ENCODE data around the gene RADIL.

The RADIL gene

DNA sequence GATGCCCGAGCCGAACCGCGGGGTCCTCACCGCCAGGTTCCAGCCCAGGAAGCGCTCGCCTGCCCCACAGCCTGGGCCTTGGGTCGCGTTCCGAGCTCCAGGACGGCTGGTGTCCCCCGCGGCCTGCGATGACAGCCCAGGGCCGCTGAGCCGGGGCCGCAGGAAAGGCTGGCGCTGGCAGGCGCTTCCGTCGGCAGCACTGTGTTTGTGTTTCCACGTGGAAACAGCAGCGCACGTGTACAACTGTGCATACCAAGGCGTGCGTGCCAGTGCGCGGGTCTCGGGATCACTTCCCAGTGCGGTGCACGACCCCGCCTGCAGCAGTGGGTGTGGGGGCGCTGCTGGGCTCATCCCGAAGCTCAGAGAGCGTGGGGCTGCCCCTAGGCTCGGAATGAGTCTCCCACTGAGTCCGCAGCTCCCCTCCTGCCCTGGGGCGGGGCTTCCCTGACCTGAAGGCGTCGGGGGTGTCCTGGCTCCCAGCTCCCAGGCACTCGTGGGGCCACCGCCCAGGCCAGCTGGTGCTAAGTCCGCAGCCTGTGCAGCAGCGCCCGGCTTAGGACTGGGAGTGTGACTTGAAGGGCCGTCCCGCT lies 90.9 kb downstream of the RADIL start:
- peak; percentile 38 for DNase-seq (ENCODE audit: low read depth)

DNA sequence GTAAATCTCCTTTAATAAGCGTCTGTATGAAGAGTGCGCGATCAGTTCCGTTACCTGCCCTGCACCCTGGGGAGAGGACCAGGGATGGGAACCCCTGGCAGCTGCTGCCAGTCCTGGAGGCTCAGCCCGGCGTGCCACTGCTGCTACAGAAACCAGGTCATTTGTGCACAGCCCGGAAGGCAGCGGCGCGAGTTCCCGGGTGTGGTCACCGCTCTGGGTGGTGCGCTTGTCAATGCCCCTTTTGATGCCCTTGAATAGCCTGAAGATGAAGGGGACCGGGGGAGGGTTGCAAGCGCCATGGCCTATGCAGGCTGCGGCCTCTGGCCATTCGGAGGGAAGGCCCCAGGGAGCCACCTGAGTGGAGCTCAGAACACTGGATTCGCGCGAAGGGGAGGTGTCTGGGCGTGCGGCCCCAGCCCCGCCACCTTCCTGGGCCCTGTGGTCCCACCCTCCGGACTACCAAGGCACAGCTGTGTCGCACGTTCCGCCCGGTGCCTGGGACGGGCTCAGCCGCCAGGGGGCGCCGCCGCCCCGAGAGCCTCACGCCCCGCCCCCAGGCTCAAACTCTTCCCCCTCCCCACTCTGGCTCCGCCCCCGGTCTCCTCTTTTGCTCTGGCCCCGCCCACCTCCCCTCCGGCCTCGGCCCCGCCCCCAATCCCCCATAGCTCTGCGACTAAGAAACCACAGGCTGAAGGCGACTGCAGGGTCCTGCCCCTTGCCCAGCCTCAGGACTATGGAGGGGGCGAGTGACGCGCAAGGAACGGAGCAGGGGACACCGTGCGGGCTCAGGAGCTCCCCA lies 91.6 kb downstream of the RADIL start:
- peak; percentile 54 for DNase-seq (ENCODE audit: low read depth)

DNA sequence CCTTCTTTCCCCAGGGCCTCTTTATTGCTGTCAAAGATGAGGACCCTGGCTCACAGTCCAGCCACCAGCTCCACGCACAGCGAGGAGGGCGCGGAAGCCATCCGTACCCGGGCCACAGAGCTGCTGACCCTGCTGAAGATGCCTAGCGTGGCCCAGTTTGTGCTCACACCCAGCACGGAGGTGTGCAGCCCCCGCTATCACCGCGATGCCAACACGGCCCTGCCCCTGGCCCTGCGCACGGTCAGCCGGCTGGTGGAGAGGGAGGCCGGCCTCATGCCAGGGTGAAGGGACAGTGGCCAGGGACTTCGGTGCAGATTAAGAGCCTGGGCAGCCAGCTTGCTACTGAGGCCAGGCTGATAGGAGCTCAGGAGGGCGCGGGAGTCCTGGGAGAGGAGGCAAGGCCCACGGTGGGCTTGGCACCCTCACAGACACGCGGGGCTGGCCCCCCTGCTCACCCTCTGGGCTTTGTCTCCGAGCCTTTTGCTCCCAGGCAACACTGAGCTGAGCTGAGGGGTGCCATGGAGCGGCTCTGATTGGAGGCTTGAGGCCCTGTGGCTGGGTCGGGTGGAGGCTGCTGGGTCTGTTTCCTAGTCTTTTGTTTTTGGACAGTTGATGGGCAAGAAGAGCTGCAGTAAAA lies 92.3 kb downstream of the RADIL start:
- DNase-seq (ENCODE audit: low read depth), result no peak

DNA sequence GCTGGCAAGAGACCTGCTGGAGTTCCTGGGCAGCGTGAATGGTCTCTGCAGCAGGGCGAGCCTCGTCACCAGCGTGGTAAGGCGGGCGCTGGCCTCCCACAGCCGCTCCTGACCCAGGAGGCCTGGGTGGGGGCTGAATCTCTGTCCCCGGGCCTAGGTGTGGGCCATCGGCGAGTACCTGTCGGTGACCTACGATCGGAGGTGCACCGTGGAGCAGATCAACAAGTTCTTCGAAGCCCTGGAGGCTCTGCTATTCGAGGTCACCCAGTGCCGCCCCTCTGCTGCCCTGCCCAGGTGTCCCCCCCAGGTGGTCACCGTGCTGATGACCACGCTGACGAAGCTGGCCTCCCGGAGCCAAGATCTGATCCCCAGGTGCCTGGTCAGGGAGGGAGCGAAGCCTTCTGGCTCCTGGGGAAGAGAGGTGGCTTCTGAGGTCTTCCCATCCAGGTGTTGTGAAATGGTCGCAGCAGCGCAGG lies 93.0 kb downstream of the RADIL start:
- DNase-seq (ENCODE audit: low read depth), result no peak

DNA sequence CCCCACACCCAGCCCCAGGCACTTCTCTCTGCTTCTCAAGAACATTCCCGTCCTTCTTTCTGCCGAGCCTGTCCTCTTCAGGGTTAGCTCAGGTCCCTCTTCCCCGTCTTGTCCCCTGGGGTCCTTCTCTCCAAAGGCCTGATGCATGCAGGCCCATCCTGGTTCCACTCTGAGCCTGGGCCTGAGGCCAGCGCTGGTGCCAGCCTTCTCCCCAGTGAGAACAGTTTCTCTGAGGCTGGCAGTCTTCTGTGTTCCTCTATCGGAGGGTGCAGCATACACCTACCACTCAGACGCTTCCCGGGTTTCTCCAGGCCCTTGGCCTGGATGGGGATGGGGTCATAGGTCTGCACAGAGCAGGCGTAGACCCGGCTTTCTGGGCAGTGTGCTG lies 93.4 kb downstream of the RADIL start:
- DNase-seq (ENCODE audit: low read depth), result no peak

DNA sequence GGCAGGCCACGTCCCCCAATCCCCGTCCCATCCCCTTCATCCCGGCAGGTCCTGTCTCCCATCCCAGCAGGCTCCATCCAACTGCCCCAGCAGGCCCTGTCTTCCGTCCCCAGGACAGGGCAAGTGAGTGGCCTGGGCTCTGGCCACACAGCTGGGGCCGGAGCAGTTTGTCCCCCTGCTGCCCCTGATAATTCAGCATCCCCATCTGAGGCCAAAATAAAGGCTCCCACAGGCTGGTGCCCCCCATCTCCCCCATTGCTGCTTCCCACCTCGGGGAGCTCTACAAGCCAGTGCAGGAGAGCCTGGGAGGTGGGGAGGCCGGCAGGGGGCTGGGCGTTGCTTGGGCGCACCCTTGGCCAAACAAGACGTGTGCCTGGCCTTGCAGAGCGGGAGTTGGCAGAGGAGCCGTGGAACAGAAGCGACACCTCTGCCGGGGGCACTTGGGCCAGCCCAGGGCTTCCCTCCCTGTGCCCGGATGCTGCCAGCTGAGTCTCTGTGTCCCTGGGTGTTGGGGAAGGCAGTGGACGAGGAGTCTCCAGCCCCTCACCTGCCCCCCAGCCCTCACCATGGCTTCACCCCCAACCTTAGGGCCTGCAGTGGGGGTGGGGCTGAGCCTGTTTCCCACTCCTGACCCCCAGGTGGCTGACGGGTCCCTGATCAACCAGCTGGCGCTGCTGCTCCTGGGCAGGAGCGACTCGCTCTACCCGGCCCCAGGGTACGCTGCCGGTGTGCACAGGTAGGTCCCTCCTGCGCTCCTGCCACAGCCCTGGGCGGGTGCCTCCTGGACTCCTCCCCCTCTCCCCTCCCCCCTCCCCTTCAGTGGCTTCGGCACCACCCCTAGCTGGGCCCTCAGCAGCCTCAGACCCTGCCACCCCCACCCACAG lies 94.1 kb downstream of the RADIL start:
- DNase-seq (ENCODE audit: low read depth), result no peak

DNA sequence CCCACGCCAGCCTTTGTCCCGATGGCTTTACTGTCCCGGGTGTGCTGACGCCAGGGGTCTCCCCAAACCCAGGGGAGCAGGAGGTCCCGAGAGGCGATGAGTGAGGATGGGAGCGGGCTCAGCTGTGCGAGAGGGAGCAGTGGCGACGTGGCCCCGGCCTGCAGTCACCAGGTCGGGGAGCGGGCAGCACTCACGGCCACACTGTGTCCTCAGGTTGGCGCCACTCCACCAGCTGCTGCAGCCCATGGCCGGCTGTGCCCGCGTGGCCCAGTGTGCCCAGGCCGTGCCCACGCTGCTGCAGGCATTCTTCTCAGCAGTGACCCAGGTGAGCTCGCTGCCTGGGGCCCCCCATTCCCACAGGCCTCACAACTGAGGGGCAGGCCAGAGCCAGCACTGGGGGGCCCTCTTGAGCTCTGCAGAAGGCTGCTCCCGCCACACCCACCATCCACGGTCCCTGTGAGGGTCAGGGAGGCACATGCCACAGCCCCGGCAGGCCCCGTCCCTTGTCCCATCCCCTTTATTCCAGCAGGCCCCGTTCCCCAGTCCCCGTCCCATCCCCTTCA lies 94.8 kb downstream of the RADIL start:
- DNase-seq (ENCODE audit: low read depth), result no peak

DNA sequence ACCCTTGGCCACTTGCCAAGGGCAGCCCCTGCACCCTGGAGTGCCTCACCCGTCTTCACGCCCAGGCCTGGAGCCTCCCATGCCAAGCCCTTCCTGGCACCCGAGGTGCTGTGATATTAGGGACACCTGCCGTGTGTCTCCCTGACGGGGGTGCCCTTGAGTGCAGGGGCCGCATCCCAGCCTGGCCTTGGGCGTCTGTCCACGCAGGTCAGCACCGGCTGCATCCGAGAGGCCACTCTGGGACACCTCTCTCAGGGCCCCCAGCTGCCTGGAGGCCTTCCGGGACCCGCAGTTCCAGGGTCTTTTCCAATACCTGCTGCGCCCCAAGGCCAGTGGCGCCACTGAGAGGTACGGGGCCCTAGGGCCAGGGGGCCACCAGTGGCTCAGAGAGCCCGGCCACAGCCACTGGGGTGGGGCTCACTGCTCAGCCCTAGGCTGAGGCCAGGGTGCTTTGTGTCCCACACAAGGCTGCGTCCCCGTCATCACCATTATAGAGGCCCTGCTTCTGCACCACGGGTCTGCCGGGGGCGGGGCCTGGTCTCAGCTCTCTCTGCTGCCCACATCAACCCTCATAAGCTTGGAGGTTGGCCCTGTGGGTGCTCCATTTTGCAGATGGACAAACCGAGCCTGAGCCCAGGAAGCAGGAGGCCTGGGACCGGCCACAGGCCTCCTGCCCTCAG lies 95.4 kb downstream of the RADIL start:
- no peak for DNase-seq (ENCODE audit: low read depth)

DNA sequence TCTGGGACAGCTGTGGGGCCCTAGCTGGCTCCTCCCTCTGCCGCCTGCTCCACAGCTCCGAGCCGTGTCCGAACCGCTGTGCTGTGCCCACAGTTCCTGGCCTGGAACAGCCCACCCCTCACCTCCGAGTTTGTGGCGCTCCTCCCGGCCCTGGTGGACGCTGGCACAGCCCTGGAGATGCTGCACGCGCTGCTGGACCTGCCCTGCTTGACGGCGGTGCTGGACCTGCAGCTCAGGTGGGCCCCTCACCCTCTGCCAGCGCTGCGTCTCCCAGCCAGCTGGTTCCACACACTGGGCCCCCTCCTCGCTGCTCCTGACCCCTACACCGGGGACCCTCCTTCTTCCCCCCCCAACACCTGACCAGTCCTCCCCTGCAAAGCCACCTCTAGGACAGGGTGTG lies 96.0 kb downstream of the RADIL start:
- no peak for DNase-seq (ENCODE audit: low read depth)

DNA sequence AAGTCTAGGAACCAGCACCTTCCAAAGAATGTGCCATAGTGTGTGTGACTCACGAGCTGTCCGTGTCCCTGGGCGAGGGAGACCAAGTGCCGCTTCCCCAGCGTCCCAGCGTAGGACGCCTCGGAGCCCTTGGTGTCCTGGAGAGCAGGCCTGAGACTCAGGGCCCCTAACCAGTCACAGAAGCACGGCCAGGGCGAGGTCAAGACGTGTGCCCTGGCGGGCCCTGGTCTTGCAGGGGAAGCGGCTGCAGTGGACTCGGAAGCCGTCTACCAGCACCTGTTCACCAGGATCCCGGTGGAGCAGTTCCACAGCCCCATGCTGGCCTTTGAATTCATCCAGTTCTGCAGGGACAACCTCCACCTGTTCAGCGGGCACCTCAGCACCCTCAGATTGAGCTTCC lies 97.5 kb downstream of the RADIL start:
- DNase-seq (ENCODE audit: low read depth), result no peak

DNA sequence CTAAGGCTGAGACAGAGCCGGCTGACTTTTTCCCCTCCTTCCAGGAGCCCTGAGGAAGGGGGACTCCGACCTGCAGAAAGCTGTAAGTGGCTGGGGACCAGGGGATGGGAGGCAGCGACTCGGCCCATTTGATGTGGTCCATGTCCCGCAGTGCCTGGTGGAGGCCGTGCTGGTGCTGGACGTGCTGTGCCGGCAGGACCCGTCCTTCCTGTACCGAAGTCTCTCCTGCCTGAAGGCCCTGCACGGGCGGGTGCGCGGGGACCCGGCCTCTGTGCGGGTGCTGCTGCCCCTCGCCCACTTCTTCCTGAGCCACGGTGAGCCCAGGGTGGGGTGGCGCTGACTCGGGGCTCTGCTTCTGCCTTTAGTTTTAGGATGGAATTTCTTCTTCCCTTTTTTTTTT lies 98.1 kb downstream of the RADIL start:
- no peak for DNase-seq (ENCODE audit: low read depth)

DNA sequence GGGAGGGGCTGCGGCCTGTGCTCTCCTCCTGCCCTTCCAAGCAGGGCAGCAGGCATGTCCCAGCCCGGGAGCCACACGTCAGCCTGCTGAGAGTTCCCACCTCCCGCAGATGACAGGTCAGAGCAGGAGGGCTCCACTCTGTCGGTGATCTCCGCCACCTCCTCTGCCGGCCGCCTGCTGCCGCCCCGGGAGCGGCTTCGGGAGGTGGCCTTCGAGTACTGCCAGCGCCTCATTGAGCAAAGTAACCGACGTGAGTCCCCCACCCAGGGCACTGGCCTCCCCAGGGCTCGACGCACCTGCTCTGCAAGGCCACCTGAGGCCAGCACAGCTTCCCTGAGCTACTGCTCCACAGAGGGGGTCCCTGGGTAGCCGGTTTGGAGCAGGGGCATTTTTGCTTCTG lies 98.7 kb downstream of the RADIL start:
- DNase-seq (ENCODE audit: low read depth), result no peak

DNA sequence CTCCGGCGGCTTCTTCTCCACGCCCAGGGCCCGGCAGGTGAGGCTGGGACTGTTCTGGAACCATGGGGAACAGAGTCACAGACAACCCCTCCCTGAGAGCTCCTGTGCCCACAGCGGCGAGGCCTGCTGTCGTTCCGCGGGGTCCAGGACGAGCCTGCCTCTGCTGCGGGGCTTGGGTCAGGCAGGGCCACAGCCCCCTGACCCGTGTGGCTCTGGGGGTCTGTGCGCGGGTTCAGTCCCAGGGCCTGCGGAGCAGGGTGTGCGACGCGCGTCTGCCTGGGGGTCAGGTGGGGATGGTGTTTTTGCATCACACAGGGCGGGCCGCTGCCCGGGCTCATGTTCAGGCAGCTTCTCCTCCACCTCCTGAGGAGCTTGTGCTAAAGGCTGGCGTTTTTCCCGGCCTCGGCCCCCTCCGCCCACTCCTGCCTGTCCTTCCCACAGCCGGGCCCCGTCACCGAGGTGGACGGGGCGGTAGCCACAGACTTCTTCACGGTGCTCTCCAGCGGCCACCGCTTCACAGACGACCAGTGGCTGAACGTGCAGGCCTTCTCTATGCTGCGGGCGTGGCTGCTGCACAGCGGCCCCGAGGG lies 99.7 kb downstream of the RADIL start:
- no peak for DNase-seq (ENCODE audit: low read depth)

DNA sequence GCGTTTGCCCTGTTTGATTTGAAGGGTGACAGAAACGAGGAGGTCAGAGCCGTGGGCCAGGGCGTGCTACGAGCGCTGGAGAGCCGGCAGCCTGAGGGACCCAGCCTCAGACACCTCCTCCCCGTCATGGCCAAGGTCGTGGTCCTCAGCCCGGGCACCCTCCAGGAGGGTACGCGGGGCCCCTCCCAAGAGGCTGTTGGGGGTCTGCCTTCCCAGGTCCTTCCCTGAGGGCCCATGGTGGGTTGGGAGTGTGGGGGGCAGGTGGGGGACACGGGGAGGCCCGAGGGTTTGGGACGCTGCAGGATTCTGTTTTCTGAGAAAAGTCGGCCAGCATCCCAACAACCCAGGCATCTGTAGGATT lies 100.2 kb downstream of the RADIL start:
- DNase-seq (ENCODE audit: low read depth), result no peak

DNA sequence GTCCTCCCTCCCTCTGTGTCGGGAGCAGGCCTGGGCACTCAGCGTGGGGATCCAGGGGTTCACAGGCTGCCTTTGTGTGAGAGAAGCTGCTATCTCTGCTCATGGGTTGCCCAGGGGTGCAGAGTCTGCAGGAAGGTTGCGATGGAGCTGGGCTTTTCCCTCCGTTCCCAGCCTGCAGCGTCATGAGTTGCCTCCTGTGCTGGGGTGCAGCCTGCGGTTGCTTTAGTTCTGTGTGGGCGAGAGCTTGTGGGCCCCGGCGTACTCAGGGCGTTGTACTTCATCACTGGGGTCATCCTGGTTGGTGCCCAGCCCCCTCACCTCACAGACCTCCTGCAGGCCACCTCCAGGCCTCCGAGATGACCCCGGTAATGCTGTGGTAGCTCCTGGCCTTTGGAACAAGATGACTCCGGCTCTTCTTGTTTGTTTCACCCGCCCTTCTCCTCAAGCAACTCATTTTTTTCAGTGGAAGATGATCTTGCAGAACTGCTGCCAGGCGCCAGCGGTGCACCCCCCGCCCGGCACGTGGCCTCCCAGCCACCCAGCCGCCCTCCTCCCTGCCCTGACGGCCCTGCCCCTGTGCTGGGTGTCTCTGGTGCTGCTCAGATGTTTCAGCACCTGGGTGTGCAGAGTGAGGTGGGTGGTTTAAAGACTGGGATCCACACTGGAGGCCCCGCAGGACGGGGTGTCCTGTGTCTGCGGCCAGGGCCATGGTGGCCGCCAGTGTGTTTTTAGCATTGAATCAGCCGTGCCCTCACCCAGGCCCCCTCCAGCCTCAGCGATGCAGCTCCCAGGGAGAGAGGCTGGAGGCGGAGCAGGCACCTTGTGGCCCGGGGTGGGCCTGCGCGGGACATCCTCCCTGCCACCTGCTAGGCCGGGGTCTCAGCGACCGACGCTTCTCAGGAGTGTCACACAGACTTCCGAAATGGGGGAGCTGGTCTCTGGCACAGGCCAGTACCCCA lies 100.9 kb downstream of the RADIL start:
- no peak for DNase-seq (ENCODE audit: low read depth)

DNA sequence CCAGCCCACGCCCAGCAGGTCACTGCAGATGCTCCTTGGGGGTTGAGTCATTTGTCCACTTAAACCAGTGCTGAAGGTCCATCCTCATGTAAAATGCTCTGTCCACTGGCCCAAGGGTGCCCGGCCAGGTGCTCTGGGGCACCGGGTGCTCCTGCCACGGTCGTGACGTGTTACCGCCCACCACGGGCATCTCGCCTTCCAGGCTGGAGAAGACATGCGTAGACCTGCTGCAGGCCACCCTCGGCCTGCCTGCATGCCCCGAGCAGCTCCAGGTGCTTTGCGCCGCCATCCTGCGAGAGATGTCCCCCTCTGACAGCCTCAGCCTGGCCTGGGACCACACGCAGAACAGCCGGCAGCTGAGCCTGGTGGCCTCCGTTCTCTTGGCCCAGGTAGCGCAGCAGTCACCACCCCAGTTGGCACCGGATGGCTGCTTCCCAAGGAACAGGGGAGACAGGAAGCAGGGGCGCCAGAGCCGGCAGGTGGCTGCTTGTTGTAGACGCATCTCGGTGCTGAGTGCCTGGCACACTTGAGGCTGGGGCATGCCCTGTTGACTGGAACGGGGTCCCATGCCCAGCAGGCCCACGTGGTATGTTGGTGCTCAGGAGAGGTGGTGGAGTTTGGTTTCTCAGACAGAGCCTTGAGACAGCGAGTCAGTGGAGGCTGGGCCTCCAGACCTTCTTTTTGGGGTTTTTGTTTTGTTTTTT lies 102.0 kb downstream of the RADIL start:
- DNase-seq (ENCODE audit: low read depth), result no peak

DNA sequence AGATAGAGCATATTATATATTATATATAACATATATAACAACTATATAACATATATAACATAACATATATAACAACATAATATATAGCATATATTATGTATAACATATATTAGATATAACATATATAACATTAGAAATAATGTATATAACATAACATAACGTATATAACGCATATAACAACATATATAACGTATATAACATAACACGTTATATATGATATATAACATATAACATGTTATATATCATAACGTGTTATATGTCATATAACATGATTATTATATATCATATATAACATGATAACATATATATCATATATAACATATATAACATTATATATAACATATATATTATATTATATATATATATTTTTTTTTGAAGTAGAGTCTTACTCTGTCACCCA lies 104.4 kb downstream of the RADIL start:
- DNase-seq (ENCODE audit: low read depth), result no peak

DNA sequence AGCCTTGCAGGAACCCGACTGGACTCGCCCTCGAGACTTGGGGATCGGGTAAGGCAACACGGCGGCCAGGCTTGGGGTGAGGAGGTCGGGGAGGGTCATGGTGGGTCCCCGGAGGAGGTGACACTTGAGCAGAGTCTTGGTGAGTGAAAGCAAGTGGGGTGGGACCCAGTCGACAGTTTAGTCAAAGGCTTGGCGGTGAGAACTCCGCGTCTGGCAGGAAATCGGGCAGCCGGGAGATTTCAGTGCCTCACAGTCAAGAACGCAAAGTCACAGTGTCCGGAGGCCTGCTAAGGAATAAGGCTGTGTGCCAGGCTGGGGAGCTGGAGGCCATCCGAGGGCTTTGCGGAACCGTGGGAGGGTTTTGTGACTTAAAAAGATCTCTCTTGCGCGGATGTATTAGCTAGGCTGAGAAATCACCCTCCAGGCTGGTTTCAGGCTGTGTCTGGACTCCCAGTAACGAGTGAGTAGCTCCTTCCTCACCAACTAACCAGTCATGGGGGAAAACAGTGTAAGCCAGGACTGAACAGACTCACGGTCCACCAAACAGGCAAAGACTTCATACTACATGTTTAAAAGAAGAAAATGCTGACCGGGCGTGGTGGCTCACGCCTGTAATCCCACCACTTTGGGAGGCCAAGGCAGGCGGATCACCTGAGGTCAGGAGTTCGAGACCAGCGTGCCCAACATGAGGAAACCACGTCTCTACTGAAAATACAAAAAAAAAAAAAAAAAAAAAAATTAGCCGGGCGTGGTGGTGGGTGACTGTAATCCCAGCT lies 107.5 kb downstream of the RADIL start:
- DNase-seq (ENCODE audit: low read depth), result peak; percentile 70
